Type B pancreatic cell (in vitro differentiated cells): ENCODE data around the gene GFRAL. TPM values are rescaled to one million over a fixed set of nuclear protein-coding genes. Genes with fewer than 3 reads are reported as not detected.
"Not testable (repeated sequence)": the region's sequence is repeated elsewhere in the genome, so short reads cannot be mapped to it uniquely, and the experiment has no call there.

ENCODE experiments used
- DNase-seq: peaks from one replicate; pipeline ENCODE4 v3.0.0; 2021; ENCODE audit warnings: mixed read lengths; ENCODE audit not compliant: unreplicated experiment; ENCODE audit errors: extremely low spot score
- H3K27ac Mint-ChIP-seq: 2 replicates; pipeline ENCODE4 v1.8.0; 2021; ENCODE audit warnings: mild to moderate bottlenecking, mixed read lengths
- H3K27me3 Mint-ChIP-seq: 2 replicates; pipeline ENCODE4 v1.8.0; 2021; ENCODE audit warnings: mixed read lengths
- H3K36me3 Mint-ChIP-seq: 2 replicates; pipeline ENCODE4 v1.8.0; 2021; ENCODE audit warnings: mixed read lengths
- H3K4me1 Mint-ChIP-seq: one replicate; pipeline ENCODE4 v1.8.0; 2021; ENCODE audit warnings: mixed read lengths; ENCODE audit not compliant: unreplicated experiment
- H3K4me3 Mint-ChIP-seq: 2 replicates; pipeline ENCODE4 v1.8.0; 2021; ENCODE audit warnings: mild to moderate bottlenecking, mixed read lengths
- H3K9me3 Mint-ChIP-seq: 2 replicates; pipeline ENCODE4 v1.8.0; 2021; ENCODE audit warnings: mixed read lengths
- CTCF ChIP-seq: fragments of 200-600 bp; sonication (generic); conservative IDR thresholded peaks from 2 replicates; pipeline ENCODE4 v1.5.0; 2021; ENCODE audit warnings: antibody characterized with exemption, mild to moderate bottlenecking
- total RNA-seq: library from RNA; stranded (reverse); gene quantifications from 2 replicates; pipeline ENCODE4 v1.2.1, GENCODE V29; 2021; ENCODE audit warnings: low replicate concordance

GFRAL gene
- total RNA-seq, 1 donor from 2014 or later, result not detected

DNA sequence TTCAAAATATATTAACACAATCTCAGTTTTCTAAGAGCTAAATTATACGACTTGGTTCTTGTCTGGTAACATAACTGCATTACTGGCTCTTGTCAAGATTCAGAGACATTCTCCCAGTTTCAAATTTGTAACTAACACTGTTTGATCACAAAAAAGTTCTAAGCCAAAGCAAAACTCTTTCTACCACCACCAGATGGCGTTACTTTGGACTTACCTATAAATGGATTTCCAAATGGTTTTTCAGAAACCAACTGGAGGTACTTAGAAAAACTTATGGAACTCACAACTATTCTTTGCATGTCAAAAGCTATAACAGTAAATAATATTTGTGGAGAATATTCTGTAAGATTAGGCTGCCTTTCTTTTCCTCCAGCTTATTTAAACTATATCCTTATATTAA is 34.2 kb upstream of the GFRAL start:
- no peak for DNase-seq
- Mint-ChIP-seq H3K4me1 (no peaks in the 10 kb centered on the region), H3K36me3 (no peaks in the 10 kb centered on the region), H3K9me3 (peaks cover 4% of the 10 kb centered on the region), H3K4me3 (no peak overlapping the region), H3K27me3 (no peaks in the 10 kb centered on the region), H3K27ac (no peak overlapping the region)
- TF ChIP-seq CTCF, result peak; percentile 61

GRCh38 chr6:55297214-55297613 is 30.1 kb upstream of the GFRAL start:
- H3K4me3 Mint-ChIP-seq, DNase-seq, H3K36me3 Mint-ChIP-seq, H3K27ac Mint-ChIP-seq, H3K27me3 Mint-ChIP-seq, H3K4me1 Mint-ChIP-seq, H3K9me3 Mint-ChIP-seq: not testable (repeated sequence)

- TF ChIP-seq CTCF, result no peak
- H3K36me3 Mint-ChIP-seq, result no peaks in the 10 kb centered on the region
- no peak overlapping the region for H3K27ac Mint-ChIP-seq
- no peaks in the 10 kb centered on the region for H3K4me1 Mint-ChIP-seq
- H3K27me3 Mint-ChIP-seq, result no peaks in the 10 kb centered on the region
- DNase-seq, result no peak
- peaks cover 4% of the 10 kb centered on the region for H3K9me3 Mint-ChIP-seq
- H3K4me3 Mint-ChIP-seq, result no peak overlapping the region
Observed at GRCh38 chr6:55299286-55299985, 27.8 kb upstream of the GFRAL start.

GRCh38 chr6:55304747-55305146 is 22.5 kb upstream of the GFRAL start:
- TF ChIP-seq CTCF, result no peak
- Mint-ChIP-seq H3K36me3 (no peaks in the 10 kb centered on the region), H3K9me3 (no peaks in the 10 kb centered on the region), H3K4me1 (no peaks in the 10 kb centered on the region), H3K27ac (no peak overlapping the region), H3K4me3 (no peak overlapping the region), H3K27me3 (no peaks in the 10 kb centered on the region)
- no peak for DNase-seq

DNA sequence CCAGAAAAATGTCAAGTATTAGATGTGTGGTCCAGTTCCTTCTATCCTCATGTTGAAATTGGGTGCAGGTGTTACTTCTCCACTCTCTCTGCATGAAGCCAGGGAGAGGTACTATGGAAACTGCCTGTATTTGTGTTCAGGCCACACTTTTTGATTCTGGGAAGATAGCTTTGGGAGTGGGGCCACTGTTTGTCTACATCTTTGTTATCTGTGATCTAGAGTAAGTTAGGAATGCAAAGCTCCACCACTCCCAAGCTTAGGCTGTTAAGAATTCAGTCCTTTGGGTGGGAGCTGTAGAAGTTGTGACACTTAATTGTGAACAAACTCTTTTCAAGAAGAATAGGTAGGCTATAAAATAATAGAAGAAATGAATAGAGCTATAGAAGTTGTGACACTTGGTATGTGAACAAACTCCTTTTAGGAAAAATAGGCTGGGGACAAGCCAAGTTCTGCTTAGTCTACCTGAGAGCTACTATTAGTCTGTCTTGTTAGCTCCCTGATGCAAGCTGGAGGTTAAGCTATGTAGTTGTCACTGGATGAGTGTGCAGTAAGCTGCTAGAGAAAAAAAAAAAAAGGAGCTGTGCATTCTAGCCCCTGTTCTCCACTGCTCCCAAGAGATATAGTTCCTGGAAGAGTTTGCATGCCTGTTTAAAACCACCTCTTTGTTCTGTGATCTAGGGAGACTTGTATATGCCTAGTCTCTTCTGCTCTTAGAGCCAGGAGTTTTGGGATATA is 7.1 kb upstream of the GFRAL start:
- Mint-ChIP-seq H3K36me3 (no peaks in the 10 kb centered on the region), H3K9me3 (peaks cover 6% of the 10 kb centered on the region), H3K4me1 (no peaks in the 10 kb centered on the region), H3K4me3 (no peak overlapping the region), H3K27ac (peak overlapping the region; percentile 38), H3K27me3 (no peaks in the 10 kb centered on the region)
- DNase-seq, result no peak
- no peak for TF ChIP-seq CTCF

DNA sequence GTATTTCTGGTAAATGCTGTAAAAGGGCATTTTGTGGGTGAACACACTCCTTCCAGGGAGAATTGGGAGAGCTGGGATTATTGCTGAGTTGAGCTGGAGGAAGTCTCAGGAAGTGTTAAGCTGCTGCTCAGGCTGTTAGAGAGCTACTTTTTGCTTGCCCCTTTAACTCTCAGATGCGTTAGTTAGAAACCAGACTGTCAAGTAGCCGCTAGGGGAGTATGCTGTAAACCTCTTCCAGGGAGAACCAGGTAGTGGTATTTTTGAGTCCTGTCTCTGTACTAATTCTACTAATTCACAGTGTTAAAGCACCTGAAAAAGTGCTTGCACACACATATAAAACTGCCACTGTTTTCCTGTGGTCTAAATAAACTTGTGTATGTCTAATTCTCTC is 6.6 kb upstream of the GFRAL start:
- H3K27ac Mint-ChIP-seq, result peak overlapping the region; percentile 38
- DNase-seq, result no peak
- no peaks in the 10 kb centered on the region for H3K36me3 Mint-ChIP-seq
- no peaks in the 10 kb centered on the region for H3K27me3 Mint-ChIP-seq
- no peak for TF ChIP-seq CTCF
- H3K9me3 Mint-ChIP-seq, result peaks cover 6% of the 10 kb centered on the region
- no peaks in the 10 kb centered on the region for H3K4me1 Mint-ChIP-seq
- H3K4me3 Mint-ChIP-seq, result no peak overlapping the region
